ENCODE measurements around the gene HTRA1. TPM values are rescaled to one million over a fixed set of nuclear protein-coding genes. Genes with fewer than 3 reads are reported as not detected.
A peak's percentile ranks its signal among the peaks of the same experiment; 100 is the strongest.

Gene HTRA1
- polyA plus RNA-seq (2013, experiment 1 of 2), result 6.1 TPM
- 5.7 TPM for polyA plus RNA-seq (2013, experiment 2 of 2)

- Histone ChIP-seq H3K18ac (ENCODE audit: low read length) (peak within 1 kb of the TSS; percentile 24), H2BK5ac (ENCODE audit: low read length) (no peak within 1 kb of the TSS), H4K8ac (ENCODE audit: low read depth, low read length) (no peak within 1 kb of the TSS), H3K4me3 (ENCODE audit: low read length) (no peak within 1 kb of the TSS), H3K56ac (ENCODE audit: low read length) (peak within 1 kb of the TSS; percentile 64), H4K5ac (ENCODE audit: low read length) (no peak within 1 kb of the TSS), H3K23ac (ENCODE audit: low read length) (no peak within 1 kb of the TSS), H3K9ac (ENCODE audit: low read length) (peak within 1 kb of the TSS; percentile 32), H3K4ac (ENCODE audit: low read depth, low read length) (peak within 1 kb of the TSS; percentile 38), H2BK120ac (ENCODE audit: low read depth, low read length) (no peak within 1 kb of the TSS), H3K4me2 (ENCODE audit: low read length) (peak within 1 kb of the TSS; percentile 64), H3K27me3 (ENCODE audit: insufficient read depth, low read length, poor library complexity) (peaks cover 34% of the 10 kb centered on the region), H3K4me1 (ENCODE audit: control insufficient read depth, low read depth, low read length) (no peaks in the 10 kb centered on the region), H3K79me1 (ENCODE audit: low read length) (no peaks in the 10 kb centered on the region), H2AK5ac (ENCODE audit: low read length) (no peak within 1 kb of the TSS), H3K36me3 (ENCODE audit: control insufficient read depth, insufficient read depth, low read length) (no peaks in the 10 kb centered on the region), H2BK15ac (replicated peaks; ENCODE audit: low read depth) (no peak within 1 kb of the TSS), H3K79me2 (ENCODE audit: control insufficient read depth, insufficient read depth, low read length) (no peaks in the 10 kb centered on the region), H3K27ac (ENCODE audit: low read depth, low read length) (no peak within 1 kb of the TSS)
- peak; percentile 51 for DNase-seq
- no CpG with 5 or more reads among the region's 56 CpGs for WGBS (ENCODE audit: extremely low coverage, insufficient coverage, low lambda C conversion rate)
These were observed at the start of gene HTRA1 for GRCh38 chr10:122461367-122461728. Gene HTRA1, plus strand, starts transcription at chr10:122461553. Its CDS starts 100 bp downstream, at chr10:122461653.

- no peaks in the 10 kb centered on the region for H3K36me3 ChIP-seq (ENCODE audit: control insufficient read depth, insufficient read depth, low read length)
- no peak overlapping the region for H3K23ac ChIP-seq (ENCODE audit: low read length)
- no peak overlapping the region for H3K56ac ChIP-seq (ENCODE audit: low read length)
- no peaks in the 10 kb centered on the region for H3K27me3 ChIP-seq (ENCODE audit: insufficient read depth, low read length, poor library complexity)
- no peak overlapping the region for H2BK120ac ChIP-seq (ENCODE audit: low read depth, low read length)
- H3K27ac ChIP-seq (ENCODE audit: low read depth, low read length), result no peak overlapping the region
- H3K79me1 ChIP-seq (ENCODE audit: low read length), result no peaks in the 10 kb centered on the region
- DNase-seq, result no peak
- no peak overlapping the region for H3K4me3 ChIP-seq (ENCODE audit: low read length)
- no peak overlapping the region for H3K18ac ChIP-seq (ENCODE audit: low read length)
- H2BK15ac ChIP-seq (replicated peaks; ENCODE audit: low read depth), result no peak overlapping the region
- H2BK5ac ChIP-seq (ENCODE audit: low read length), result no peak overlapping the region
- no peak overlapping the region for H4K5ac ChIP-seq (ENCODE audit: low read length)
- no peaks in the 10 kb centered on the region for H3K4me1 ChIP-seq (ENCODE audit: control insufficient read depth, low read depth, low read length)
- H3K4me2 ChIP-seq (ENCODE audit: low read length), result no peak overlapping the region
- no peak overlapping the region for H3K4ac ChIP-seq (ENCODE audit: low read depth, low read length)
- no peak overlapping the region for H4K8ac ChIP-seq (ENCODE audit: low read depth, low read length)
- no peak overlapping the region for H3K9ac ChIP-seq (ENCODE audit: low read length)
- no peak overlapping the region for H2AK5ac ChIP-seq (ENCODE audit: low read length)
- H3K79me2 ChIP-seq (ENCODE audit: control insufficient read depth, insufficient read depth, low read length), result no peaks in the 10 kb centered on the region
These were observed 48.0 kb upstream of the HTRA1 start for GRCh38 chr10:122413327-122413726.

GRCh38 chr10:122417667-122418066 lies 43.7 kb upstream of the HTRA1 start:
- no peaks in the 10 kb centered on the region for H3K4me1 ChIP-seq (ENCODE audit: control insufficient read depth, low read depth, low read length)
- WGBS (ENCODE audit: extremely low coverage, insufficient coverage, low lambda C conversion rate), result no CpG with 5 or more reads among the region's 2 CpGs

DNA sequence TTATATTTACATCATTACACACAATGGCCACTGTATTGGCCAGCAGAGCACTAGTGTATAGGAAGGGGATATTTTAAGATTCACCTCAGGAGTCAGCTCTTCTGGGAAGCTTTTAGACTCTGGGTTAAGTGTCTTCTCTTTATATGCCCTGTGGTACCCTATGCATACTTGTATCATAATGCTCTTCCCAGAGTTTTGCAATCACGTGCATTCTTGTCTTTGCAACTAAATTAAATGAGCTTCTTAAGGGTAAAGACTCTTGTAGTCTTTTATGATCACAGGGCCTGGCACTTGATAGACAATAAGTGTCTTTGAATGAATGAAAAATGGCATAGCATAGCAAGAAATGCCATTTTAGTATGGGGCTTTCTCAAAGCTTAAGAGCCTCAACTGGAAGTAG lies 42.3 kb upstream of the HTRA1 start:
- no CpG with 5 or more reads among the region's 1 CpG for WGBS (ENCODE audit: extremely low coverage, insufficient coverage, low lambda C conversion rate)
- DNase-seq, result no peak
- no peak overlapping the region for H3K27ac ChIP-seq (ENCODE audit: low read depth, low read length)

More at GRCh38 chr10:122417667-122418066, 43.7 kb upstream of the HTRA1 start:
- Histone ChIP-seq H3K4me3 (ENCODE audit: low read length) (no peak overlapping the region), H3K36me3 (ENCODE audit: control insufficient read depth, insufficient read depth, low read length) (no peaks in the 10 kb centered on the region), H2BK5ac (ENCODE audit: low read length) (no peak overlapping the region), H2BK120ac (ENCODE audit: low read depth, low read length) (no peak overlapping the region), H3K4ac (ENCODE audit: low read depth, low read length) (no peak overlapping the region), H3K27ac (ENCODE audit: low read depth, low read length) (no peak overlapping the region), H3K23ac (ENCODE audit: low read length) (no peak overlapping the region), H3K4me2 (ENCODE audit: low read length) (no peak overlapping the region), H3K56ac (ENCODE audit: low read length) (no peak overlapping the region), H3K27me3 (ENCODE audit: insufficient read depth, low read length, poor library complexity) (no peaks in the 10 kb centered on the region), H3K18ac (ENCODE audit: low read length) (no peak overlapping the region), H3K79me2 (ENCODE audit: control insufficient read depth, insufficient read depth, low read length) (no peaks in the 10 kb centered on the region), H4K8ac (ENCODE audit: low read depth, low read length) (no peak overlapping the region), H2AK5ac (ENCODE audit: low read length) (no peak overlapping the region), H3K9ac (ENCODE audit: low read length) (no peak overlapping the region), H2BK15ac (replicated peaks; ENCODE audit: low read depth) (no peak overlapping the region), H4K5ac (ENCODE audit: low read length) (no peak overlapping the region), H3K79me1 (ENCODE audit: low read length) (no peaks in the 10 kb centered on the region)
- no peak for DNase-seq

DNA sequence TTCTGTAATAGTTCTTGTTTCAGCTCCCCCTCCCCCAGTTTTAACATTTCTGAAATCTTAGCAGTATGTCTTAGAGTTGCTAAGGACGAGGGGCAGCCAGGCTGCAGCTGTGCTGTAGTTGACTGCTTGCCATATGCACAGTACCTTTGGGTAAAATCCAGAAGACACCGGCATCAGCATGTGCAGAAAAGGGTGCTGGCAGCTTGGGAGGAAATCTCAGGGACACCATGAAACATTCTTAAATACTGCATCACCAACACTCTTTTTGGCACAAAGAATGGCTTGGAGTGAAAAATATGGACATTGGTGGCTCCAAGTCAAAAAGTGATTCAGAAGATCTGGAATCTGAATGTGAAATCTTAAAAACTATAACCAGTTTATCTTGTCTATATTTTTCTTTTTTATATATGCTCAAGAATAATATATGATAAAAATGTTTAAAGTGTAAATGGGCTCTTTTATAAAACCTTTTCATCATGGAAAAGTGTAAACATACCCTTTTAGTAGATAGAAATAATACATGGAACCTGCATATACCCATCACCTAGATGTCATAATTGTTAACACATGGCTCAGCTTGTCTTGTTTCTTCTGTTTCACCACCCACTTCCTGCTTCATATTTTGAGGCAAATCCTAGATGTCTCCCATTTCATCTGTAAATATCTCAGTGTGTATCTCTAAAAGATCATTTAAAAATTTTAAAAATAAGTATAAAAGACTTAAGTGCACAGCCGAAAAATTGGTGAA lies 41.3 kb upstream of the HTRA1 start:
- WGBS (ENCODE audit: extremely low coverage, insufficient coverage, low lambda C conversion rate), result no CpG with 5 or more reads among the region's 3 CpGs
- H3K79me2 ChIP-seq (ENCODE audit: control insufficient read depth, insufficient read depth, low read length), result no peaks in the 10 kb centered on the region
- no peak overlapping the region for H2BK120ac ChIP-seq (ENCODE audit: low read depth, low read length)
- no peak overlapping the region for H4K5ac ChIP-seq (ENCODE audit: low read length)
- H3K27ac ChIP-seq (ENCODE audit: low read depth, low read length), result no peak overlapping the region
- no peak for DNase-seq
- no peaks in the 10 kb centered on the region for H3K36me3 ChIP-seq (ENCODE audit: control insufficient read depth, insufficient read depth, low read length)
- no peak overlapping the region for H3K4me2 ChIP-seq (ENCODE audit: low read length)
- no peak overlapping the region for H4K8ac ChIP-seq (ENCODE audit: low read depth, low read length)
- no peak overlapping the region for H3K9ac ChIP-seq (ENCODE audit: low read length)
- no peak overlapping the region for H2AK5ac ChIP-seq (ENCODE audit: low read length)
- no peak overlapping the region for H3K56ac ChIP-seq (ENCODE audit: low read length)
- H3K23ac ChIP-seq (ENCODE audit: low read length), result no peak overlapping the region
- no peak overlapping the region for H2BK15ac ChIP-seq (replicated peaks; ENCODE audit: low read depth)
- no peak overlapping the region for H3K4me3 ChIP-seq (ENCODE audit: low read length)
- H3K79me1 ChIP-seq (ENCODE audit: low read length), result no peaks in the 10 kb centered on the region
- H3K4ac ChIP-seq (ENCODE audit: low read depth, low read length), result no peak overlapping the region
- no peaks in the 10 kb centered on the region for H3K27me3 ChIP-seq (ENCODE audit: insufficient read depth, low read length, poor library complexity)
- no peaks in the 10 kb centered on the region for H3K4me1 ChIP-seq (ENCODE audit: control insufficient read depth, low read depth, low read length)
- H3K18ac ChIP-seq (ENCODE audit: low read length), result no peak overlapping the region
- H2BK5ac ChIP-seq (ENCODE audit: low read length), result no peak overlapping the region

More for the DNA sequence above, 42.3 kb upstream of the HTRA1 start:
- H3K79me1 ChIP-seq (ENCODE audit: low read length), result no peaks in the 10 kb centered on the region
- H3K79me2 ChIP-seq (ENCODE audit: control insufficient read depth, insufficient read depth, low read length), result no peaks in the 10 kb centered on the region
- H2BK5ac ChIP-seq (ENCODE audit: low read length), result no peak overlapping the region
- H2AK5ac ChIP-seq (ENCODE audit: low read length), result no peak overlapping the region
- H2BK120ac ChIP-seq (ENCODE audit: low read depth, low read length), result no peak overlapping the region
- H2BK15ac ChIP-seq (replicated peaks; ENCODE audit: low read depth), result no peak overlapping the region
- H3K9ac ChIP-seq (ENCODE audit: low read length), result no peak overlapping the region
- H3K23ac ChIP-seq (ENCODE audit: low read length), result no peak overlapping the region
- no peaks in the 10 kb centered on the region for H3K27me3 ChIP-seq (ENCODE audit: insufficient read depth, low read length, poor library complexity)
- H3K4me2 ChIP-seq (ENCODE audit: low read length), result no peak overlapping the region
- no peak overlapping the region for H3K4me3 ChIP-seq (ENCODE audit: low read length)
- H4K5ac ChIP-seq (ENCODE audit: low read length), result no peak overlapping the region
- no peak overlapping the region for H3K18ac ChIP-seq (ENCODE audit: low read length)
- no peak overlapping the region for H3K56ac ChIP-seq (ENCODE audit: low read length)
- no peak overlapping the region for H3K4ac ChIP-seq (ENCODE audit: low read depth, low read length)
- no peaks in the 10 kb centered on the region for H3K36me3 ChIP-seq (ENCODE audit: control insufficient read depth, insufficient read depth, low read length)
- no peaks in the 10 kb centered on the region for H3K4me1 ChIP-seq (ENCODE audit: control insufficient read depth, low read depth, low read length)
- H4K8ac ChIP-seq (ENCODE audit: low read depth, low read length), result no peak overlapping the region

DNA sequence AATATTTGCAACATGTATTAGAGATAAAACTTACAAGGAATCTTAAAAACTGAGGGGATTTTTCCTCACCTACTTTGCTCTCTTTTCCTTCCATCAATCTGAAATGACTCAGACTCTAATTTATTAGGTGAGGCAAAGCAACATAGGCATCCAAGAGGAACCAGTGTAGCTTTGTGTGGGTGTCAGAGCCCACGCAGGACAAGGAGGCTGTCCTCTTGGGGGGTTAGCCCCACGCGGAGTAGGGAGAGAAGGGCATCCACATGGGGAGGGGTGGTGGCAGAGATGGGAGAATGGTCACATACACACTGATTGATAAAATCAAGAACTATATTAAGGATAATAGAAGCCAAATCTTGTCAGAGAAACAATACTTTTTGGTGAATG lies 40.7 kb upstream of the HTRA1 start:
- Histone ChIP-seq H3K79me1 (ENCODE audit: low read length) (no peaks in the 10 kb centered on the region), H3K56ac (ENCODE audit: low read length) (no peak overlapping the region), H3K4ac (ENCODE audit: low read depth, low read length) (no peak overlapping the region), H2AK5ac (ENCODE audit: low read length) (no peak overlapping the region), H3K4me2 (ENCODE audit: low read length) (no peak overlapping the region), H3K23ac (ENCODE audit: low read length) (no peak overlapping the region), H2BK5ac (ENCODE audit: low read length) (no peak overlapping the region), H2BK15ac (replicated peaks; ENCODE audit: low read depth) (no peak overlapping the region), H3K27ac (ENCODE audit: low read depth, low read length) (no peak overlapping the region), H3K4me3 (ENCODE audit: low read length) (no peak overlapping the region), H3K36me3 (ENCODE audit: control insufficient read depth, insufficient read depth, low read length) (no peaks in the 10 kb centered on the region), H4K5ac (ENCODE audit: low read length) (no peak overlapping the region), H3K79me2 (ENCODE audit: control insufficient read depth, insufficient read depth, low read length) (no peaks in the 10 kb centered on the region), H4K8ac (ENCODE audit: low read depth, low read length) (no peak overlapping the region), H2BK120ac (ENCODE audit: low read depth, low read length) (no peak overlapping the region), H3K27me3 (ENCODE audit: insufficient read depth, low read length, poor library complexity) (no peaks in the 10 kb centered on the region), H3K18ac (ENCODE audit: low read length) (no peak overlapping the region), H3K4me1 (ENCODE audit: control insufficient read depth, low read depth, low read length) (no peaks in the 10 kb centered on the region), H3K9ac (ENCODE audit: low read length) (no peak overlapping the region)
- WGBS (ENCODE audit: extremely low coverage, insufficient coverage, low lambda C conversion rate), result no CpG with 5 or more reads among the region's 3 CpGs
- no peak for DNase-seq

Measured in mesendoderm (in vitro differentiated cells).